DLD1 (cell line): ENCODE results near the gene KIAA0753.
"Not testable (repeated sequence)": the region's sequence is repeated elsewhere in the genome, so short reads cannot be mapped to it uniquely, and the experiment has no call there.

Experiments
- in situ Hi-C: cut with HindIII; loops from 2 replicates; pipeline ENCODE4 v1.10.0; 2017; ENCODE audit warnings: low sequenced_read_pairs

KIAA0753 gene

DNA sequence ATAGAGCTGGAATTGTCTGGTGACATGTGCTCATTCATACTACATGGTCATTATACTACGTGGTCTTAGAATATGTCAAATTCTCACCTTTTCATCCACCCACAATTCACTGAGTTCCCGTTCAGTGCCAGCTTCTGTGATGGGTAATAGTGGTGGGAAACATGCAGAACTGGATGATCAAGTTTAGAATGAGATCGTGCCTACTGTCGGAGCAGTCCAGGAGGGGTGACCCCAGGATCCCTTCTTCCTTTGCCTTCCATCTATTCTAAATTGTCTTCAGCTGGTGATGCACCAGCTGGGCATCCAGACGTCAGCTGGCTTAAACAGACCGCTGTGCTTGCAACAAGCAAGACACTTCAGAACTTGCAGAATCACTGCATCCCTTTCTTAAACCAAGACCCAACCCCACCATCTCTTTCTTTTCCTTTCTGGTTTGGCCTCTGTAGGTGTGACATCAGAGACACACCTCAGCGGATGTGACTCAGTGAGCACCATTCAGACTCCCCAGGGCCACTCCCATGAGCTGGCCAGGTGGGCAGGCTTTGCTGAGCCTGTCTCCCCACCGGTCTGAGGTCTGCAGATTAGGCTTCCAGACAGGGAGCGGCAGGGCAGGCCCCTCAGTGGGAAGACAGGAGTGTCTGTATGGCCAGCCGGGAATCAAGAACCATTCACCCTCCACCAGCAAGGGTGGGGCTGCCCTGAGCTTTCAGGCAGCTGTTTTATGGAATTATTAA lies 29.1 kb upstream of the KIAA0753 start:
- in situ Hi-C loops = no loop called here

DNA sequence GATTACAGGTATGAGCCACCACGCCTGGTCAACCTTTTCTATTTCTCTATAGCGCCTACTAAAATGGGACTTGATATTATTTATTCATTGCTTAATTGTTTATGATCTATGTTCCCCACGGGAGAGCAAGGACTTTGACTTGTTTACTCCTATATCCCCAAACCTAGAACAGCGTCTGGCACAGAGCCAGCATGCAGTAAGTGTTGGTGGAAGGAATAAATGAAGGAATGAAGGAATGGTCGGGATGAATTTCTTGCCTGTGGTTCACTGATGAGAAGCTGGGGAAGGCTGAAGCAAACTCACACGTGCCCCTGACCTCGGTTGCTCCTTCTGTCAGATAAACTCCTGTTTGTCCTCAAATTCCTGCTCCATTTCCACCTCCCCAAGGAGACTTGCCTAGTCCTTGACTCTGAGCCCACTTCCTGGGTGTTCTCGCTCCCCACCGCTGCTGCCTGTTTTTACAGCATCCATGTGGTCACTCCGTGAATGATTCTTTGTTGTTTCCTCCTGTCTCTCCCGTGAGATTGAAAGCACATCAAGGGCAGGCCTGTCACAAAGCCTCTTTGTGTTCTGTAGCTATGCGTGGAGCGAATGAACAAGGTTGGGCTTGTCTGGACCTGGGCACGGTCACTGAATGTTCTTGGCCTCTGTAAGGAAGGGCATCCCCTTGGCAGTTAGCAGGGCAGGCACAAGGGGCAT lies 28.4 kb upstream of the KIAA0753 start:
- in situ Hi-C loops = no loop called here

DNA sequence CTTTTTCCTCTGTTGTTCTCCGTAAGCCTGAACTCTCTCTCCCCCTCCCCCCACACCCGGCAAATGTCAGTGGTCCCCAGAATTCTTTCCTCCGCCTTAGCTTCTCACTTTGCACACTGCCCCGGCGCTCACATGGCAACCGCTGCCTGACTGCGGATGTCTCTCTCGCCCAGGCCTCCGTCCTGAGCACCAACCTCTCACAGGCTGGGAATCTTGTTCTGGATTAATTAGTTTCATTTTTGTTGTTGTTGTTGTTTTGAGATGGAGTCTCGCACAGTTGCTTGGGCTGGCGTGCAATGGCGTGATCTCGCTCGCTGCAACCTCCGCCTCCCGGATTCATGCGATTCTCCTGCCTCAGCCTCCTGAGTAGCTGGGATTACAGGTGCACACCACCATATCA lies 27.7 kb upstream of the KIAA0753 start:
- in situ Hi-C loops = no loop called here

- in situ Hi-C loops = no loop called here
These were observed 27.0 kb upstream of the KIAA0753 start for GRCh38 chr17:6667516-6667915.

GRCh38 chr17:6666557-6666956 lies 26.0 kb upstream of the KIAA0753 start:
- in situ Hi-C loops = no loop called here

DNA sequence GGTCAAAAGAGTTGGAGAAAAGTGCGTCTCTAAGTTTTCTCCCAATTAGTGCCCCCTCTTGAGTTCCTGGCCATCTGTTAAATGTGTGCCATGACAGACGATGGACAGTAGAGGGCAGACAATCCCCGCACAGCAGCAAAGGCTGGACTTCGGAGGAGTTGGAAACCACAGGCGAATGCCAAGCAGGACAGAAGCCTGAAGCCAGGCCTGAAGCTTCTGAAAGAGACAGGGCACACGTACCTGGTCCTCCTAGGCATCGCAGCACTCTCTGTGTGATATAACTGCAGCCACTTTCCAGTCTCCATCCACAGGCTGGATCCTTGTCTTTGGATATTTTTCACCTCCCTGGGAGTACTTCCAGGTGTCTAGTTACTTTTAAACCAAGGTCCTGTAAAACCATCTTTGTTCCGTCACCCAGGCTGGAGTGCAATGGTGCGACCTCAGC lies 25.6 kb upstream of the KIAA0753 start:
- in situ Hi-C loops = no loop called here

DNA sequence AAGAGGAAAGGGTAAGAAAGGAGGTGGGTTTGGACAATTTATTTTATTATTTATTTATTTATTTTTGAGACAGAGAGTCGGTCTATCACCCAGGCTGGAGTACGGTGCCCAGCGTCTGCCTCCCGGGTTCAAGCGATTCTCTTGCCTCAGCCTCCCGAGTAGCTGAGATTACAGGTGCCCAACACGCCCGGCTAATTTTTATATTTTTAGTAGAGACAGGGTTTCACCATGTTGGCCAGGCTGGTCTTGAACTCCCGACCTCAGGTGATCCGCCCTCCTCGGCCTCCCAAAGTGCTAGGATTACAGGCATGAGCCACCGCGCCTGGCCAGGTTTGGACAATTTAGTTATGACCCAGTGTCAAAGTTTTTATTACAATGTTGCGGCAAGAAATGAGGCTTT lies 22.7 kb upstream of the KIAA0753 start:
- in situ Hi-C loops = not testable (repeated sequence)

DNA sequence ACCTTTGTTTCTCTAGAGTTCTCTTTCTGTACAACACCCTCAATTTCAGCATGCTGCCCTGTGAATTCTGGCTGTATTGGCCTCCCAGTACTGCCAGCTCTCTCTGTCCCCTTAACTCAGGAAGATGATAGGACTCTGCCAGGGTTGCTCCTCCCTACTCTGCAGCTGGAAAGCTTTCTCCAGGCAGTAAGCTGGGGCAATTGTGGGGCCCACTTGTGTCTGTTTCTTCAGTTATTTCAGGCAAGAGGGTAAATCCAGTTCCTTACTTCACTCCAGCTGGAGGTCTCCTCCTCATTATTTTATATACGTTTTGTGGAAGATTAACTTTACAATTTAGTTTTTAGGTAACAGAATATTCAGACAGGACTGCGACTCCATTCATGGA lies 20.9 kb upstream of the KIAA0753 start:
- in situ Hi-C loops = no loop called here

- in situ Hi-C loops = no loop called here
These were observed 20.4 kb upstream of the KIAA0753 start for GRCh38 chr17:6660805-6661463.

DNA sequence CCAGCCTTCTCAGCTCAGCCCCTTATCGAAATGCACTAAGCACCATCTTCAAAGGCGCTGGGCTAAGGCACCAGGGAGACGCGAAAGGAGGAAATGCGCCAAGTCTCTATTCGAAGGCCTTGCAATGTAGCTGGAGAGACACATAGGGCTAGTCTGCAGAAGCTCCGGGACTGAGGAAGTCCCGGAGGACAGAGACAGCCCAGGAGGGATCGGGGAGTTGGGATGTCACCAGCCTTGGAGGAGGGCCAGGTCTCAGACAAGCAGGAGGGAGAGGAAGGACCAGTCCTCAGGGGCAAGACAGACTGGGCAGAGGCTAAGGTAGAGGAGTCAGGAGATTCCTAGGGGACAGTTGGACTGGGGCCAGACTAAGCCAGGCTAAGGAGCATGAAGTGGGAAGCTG lies 19.6 kb upstream of the KIAA0753 start:
- in situ Hi-C loops = no loop called here

GRCh38 chr17:6658411-6658810 lies 17.9 kb upstream of the KIAA0753 start:
- in situ Hi-C loops = not testable (repeated sequence)

GRCh38 chr17:6657633-6658287 lies 17.2 kb upstream of the KIAA0753 start:
- in situ Hi-C loops = no loop called here

- in situ Hi-C loops = not testable (repeated sequence)
These were observed 16.5 kb upstream of the KIAA0753 start for GRCh38 chr17:6656797-6657632.

GRCh38 chr17:6655732-6656361 lies 15.3 kb upstream of the KIAA0753 start:
- in situ Hi-C loops = not testable (repeated sequence)

- in situ Hi-C loops = no loop called here
These were observed 14.6 kb upstream of the KIAA0753 start for GRCh38 chr17:6654841-6655731.

DNA sequence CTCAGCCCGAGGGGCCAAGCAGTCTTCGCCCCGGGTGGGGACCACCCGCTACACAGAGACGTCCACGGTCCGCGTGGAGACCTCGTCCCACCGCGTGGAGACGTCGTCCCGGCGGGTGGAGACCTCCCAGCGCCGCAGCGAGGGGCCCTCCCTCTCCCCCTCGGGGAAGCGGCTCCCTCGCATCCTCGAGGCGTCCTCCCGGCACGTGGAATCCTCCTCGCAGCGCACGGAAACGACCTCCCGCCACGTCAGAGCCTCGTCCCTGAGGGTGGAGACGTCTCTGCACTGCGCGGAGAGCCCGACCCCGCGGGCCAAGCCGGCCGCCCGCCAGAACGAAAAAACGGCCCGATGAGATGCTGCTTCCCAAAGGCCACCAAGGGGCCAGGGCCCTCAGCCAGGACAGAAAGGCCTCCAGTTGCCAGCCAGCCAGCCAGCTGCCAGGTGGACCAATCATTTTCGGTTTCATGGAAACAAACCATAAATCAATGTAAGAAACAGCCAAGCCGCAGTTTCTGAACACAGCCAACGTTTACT lies 11.5 kb upstream of the KIAA0753 start:
- in situ Hi-C loops = no loop called here

DNA sequence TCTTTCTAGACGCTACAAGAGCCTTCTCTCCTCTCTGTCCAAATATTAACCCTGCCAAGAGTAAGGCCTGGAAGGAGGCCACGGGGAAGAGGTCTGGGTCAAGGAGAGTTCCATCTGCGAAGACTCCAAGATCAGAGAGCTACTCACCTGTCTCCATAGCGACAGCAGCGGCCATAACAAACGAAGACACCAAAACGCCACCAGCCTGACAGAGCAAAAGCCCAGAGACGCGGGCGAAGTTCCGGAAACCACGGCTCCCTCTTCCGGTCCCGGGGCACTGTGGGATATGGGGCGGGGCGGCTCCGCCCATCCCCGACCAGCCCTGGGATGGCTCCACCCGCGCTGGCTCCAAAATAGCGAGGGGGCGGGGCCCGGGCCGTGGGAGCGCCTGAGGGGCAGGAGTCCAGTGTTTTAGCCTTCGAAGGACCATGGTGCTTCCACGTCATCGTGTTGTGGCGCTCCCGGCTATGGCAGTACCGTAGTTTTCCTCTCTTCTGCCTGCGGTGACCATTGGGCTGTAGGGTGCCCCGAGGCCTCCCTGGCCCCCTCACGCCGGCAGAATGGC lies 10.9 kb upstream of the KIAA0753 start, which contains the start of the genes C17orf100 and MED31:
Gene C17orf100, plus strand, starts transcription at position 409 of the 565 bp plus-strand sequence. Its CDS starts 152 bp downstream, at position 561.
Gene MED31, minus strand, starts transcription at position 252 of the 565 bp plus-strand sequence. Its CDS starts 77 bp downstream, at position 175.
- in situ Hi-C loops = no loop called here

GRCh38 chr17:6648181-6648580 lies 7.7 kb upstream of the KIAA0753 start:
- in situ Hi-C loops = no loop called here
